HepG2 (cell line): ENCODE results near the gene PIGR. TPM values are rescaled to one million over a fixed set of nuclear protein-coding genes. Genes with fewer than 3 reads are reported as not detected.

Experiments used
- ATAC-seq: fragments of 200-7000 bp; cut with Tn5 transposase; 3 replicates; pipeline ENCODE4 v1.9.1; 2020; ENCODE audit warnings: mild to moderate bottlenecking, moderate library complexity
- BruUV-seq: library from RNA; stranded (reverse); fragments of 400-500 nt; replicated peaks from 2 replicates; lab custom pipeline; 2021; lab: Mats Ljungman, UMichigan
- CTCF ChIA-PET: fragments of 300-600 bp; formaldehyde crosslinking; extraction: SDS; loops from one replicate; lab custom pipeline; 2021; ENCODE audit warnings: low total read pairs, inconsistent platforms, low intra/inter-chr PET ratio; lab: Yijun Ruan, JAX
- POLR2A ChIA-PET: fragments of 350-600 bp; sonication (Branson Sonifier 250); formaldehyde crosslinking; loops from one replicate; lab custom pipeline; 2020; ENCODE audit warnings: antibody characterized with exemption, inconsistent platforms; lab: Yijun Ruan, JAX
- DNase-seq: peaks from one replicate; pipeline ENCODE4 v3.0.0-alpha.2; 2015; ENCODE audit warnings: low spot score
- FAIRE-seq: peaks from 3 replicates; lab custom pipeline; 2011; peaks lifted over from hg19 to GRCh38; lab: Jason Lieb, UNC
- H2AFZ ChIP-seq: one replicate; pipeline ENCODE4 v1.6.1; 2011; ENCODE audit warnings: low read length, inconsistent platforms
- H3K27ac ChIP-seq: fragments of 300-600 bp; 3 replicates; pipeline ENCODE4 v1.8.0; 2011; ENCODE audit warnings: mixed run types, mild to moderate bottlenecking, mixed read lengths, low read length, inconsistent platforms; ENCODE audit not compliant: insufficient read depth; ENCODE audit errors: extremely low read length
- H3K27me3 ChIP-seq, 2 experiments: fragments of 200-600 bp in 1 of 2; 2 replicates in 1 of 2; 3 replicates in 1 of 2; pipeline versions ENCODE4 v1.6.0 to v1.8.0; 2011; ENCODE audit warnings: low read length in 2 of 2, mild to moderate bottlenecking in 2 of 2, moderate library complexity in 2 of 2, inconsistent platforms in 1 of 2; ENCODE audit not compliant: insufficient read depth in 2 of 2, control insufficient read depth in 1 of 2
- H3K36me3 ChIP-seq, 2 experiments: fragments of 200-600 bp in 1 of 2; replicated peaks in 1 of 2; 2 replicates in 1 of 2; 3 replicates in 1 of 2; pipeline versions ENCODE4 v1.5.1 to v1.8.0; 2011; ENCODE audit warnings: low read length in 2 of 2, inconsistent platforms in 1 of 2; ENCODE audit not compliant: insufficient read depth in 2 of 2, control insufficient read depth in 1 of 2
- H3K4me1 ChIP-seq: 2 replicates; pipeline ENCODE4 v1.5.1; 2012; ENCODE audit warnings: low read length, inconsistent platforms; ENCODE audit not compliant: insufficient read depth
- H3K4me2 ChIP-seq: 2 replicates; pipeline ENCODE4 v1.6.0; 2011; ENCODE audit warnings: low read depth, low read length, inconsistent platforms
- H3K4me3 ChIP-seq, 3 experiments: fragments of 200-600 bp in 1 of 3; sonication (generic), shearing (Covaris generic) in 1 of 3; replicated peaks in 1 of 3; 2 replicates each; pipeline ENCODE4 v1.5.1; 2011 to 2016; ENCODE audit warnings: low read length in 3 of 3, inconsistent platforms in 2 of 3, low read depth in 2 of 3, mild to moderate bottlenecking in 2 of 3, control low read depth in 1 of 3, mixed read lengths in 1 of 3; ENCODE audit not compliant: insufficient read depth in 1 of 3
- H3K79me2 ChIP-seq: one replicate; pipeline ENCODE4 v1.6.1; 2011; ENCODE audit warnings: low read length, inconsistent platforms; ENCODE audit not compliant: insufficient read depth
- H3K9ac ChIP-seq: 2 replicates; pipeline ENCODE4 v1.6.0; 2011; ENCODE audit warnings: mild to moderate bottlenecking, low read depth, low read length, inconsistent platforms; ENCODE audit not compliant: insufficient read depth
- H3K9me3 ChIP-seq: 2 replicates; pipeline ENCODE4 v1.5.1; 2012; ENCODE audit warnings: mild to moderate bottlenecking, low read length
- H4K20me1 ChIP-seq: 2 replicates; pipeline ENCODE4 v1.6.0; 2011; ENCODE audit warnings: inconsistent platforms, mild to moderate bottlenecking, low read length, moderate library complexity; ENCODE audit not compliant: insufficient read depth
- KAT8 ChIP-seq: IDR thresholded peaks from 2 replicates; pipeline ENCODE4 v1.6.1; 2016; ENCODE audit warnings: missing genetic modification reagents, missing compliant biosample characterization
- KMT2A ChIP-seq: sonication (generic); formaldehyde crosslinking; IDR thresholded peaks from 2 replicates; pipeline ENCODE4 v1.4.0; 2020; ENCODE audit warnings: missing genetic modification reagents
- MBD4 ChIP-seq: IDR thresholded peaks from 2 replicates; pipeline ENCODE4 v1.6.1; 2012; ENCODE audit warnings: low read length, inconsistent platforms, borderline replicate concordance
- NFATC3 ChIP-seq: sonication (generic); formaldehyde crosslinking; IDR thresholded peaks from 2 replicates; pipeline ENCODE4 v1.5.1; 2020; ENCODE audit warnings: mild to moderate bottlenecking, missing genetic modification reagents
- PITX1 ChIP-seq: sonication (generic); formaldehyde crosslinking; IDR thresholded peaks from 2 replicates; pipeline ENCODE4 v1.5.1; 2020; ENCODE audit warnings: mild to moderate bottlenecking, missing genetic modification reagents
- POGK ChIP-seq: sonication (generic); formaldehyde crosslinking; conservative IDR thresholded peaks from 2 replicates; pipeline ENCODE4 v1.8.0; 2022; ENCODE audit warnings: mild to moderate bottlenecking, moderate library complexity, missing genetic modification reagents
- SRY ChIP-seq: sonication (generic); formaldehyde crosslinking; IDR thresholded peaks from 2 replicates; pipeline ENCODE4 v1.8.0; 2022; ENCODE audit warnings: mild to moderate bottlenecking, missing genetic modification reagents
- TFE3 ChIP-seq: IDR thresholded peaks from 2 replicates; pipeline ENCODE4 v1.6.1; 2016
- YY1 ChIP-seq: IDR thresholded peaks from 2 replicates; pipeline ENCODE4 v1.6.1; 2011; ENCODE audit warnings: low read length, low read depth, moderate library complexity, mild to moderate bottlenecking; ENCODE audit not compliant: insufficient read depth, insufficient replicate concordance
- ZBTB20 ChIP-seq: sonication (generic); formaldehyde crosslinking; IDR thresholded peaks from 2 replicates; pipeline ENCODE4 v1.8.1; 2023; ENCODE audit warnings: missing genetic modification reagents, low read depth, mild to moderate bottlenecking, borderline replicate concordance
- ZBTB39 ChIP-seq: sonication (generic); formaldehyde crosslinking; IDR thresholded peaks from 2 replicates; pipeline ENCODE4 v1.5.0; 2020; ENCODE audit warnings: missing genetic modification reagents
- ZFP90 ChIP-seq: sonication (generic); formaldehyde crosslinking; IDR thresholded peaks from 2 replicates; pipeline ENCODE4 v1.8.0; 2022; ENCODE audit warnings: missing genetic modification reagents, mild to moderate bottlenecking, inconsistent platforms, borderline replicate concordance
- ZFY ChIP-seq: sonication (generic); formaldehyde crosslinking; IDR thresholded peaks from 2 replicates; pipeline ENCODE4 v1.4.0; 2020; ENCODE audit warnings: missing genetic modification reagents
- ZNF232 ChIP-seq: sonication (generic); formaldehyde crosslinking; IDR thresholded peaks from 2 replicates; pipeline ENCODE4 v1.4.0; 2020; ENCODE audit warnings: missing genetic modification reagents, borderline replicate concordance
- ZNF567 ChIP-seq: sonication (generic); formaldehyde crosslinking; IDR thresholded peaks from 2 replicates; pipeline ENCODE4 v1.8.1; 2023; ENCODE audit warnings: mild to moderate bottlenecking, missing genetic modification reagents, borderline replicate concordance
- ZNF740 ChIP-seq: sonication (generic); formaldehyde crosslinking; IDR thresholded peaks from 2 replicates; pipeline ENCODE4 v1.4.0; 2020; ENCODE audit warnings: missing genetic modification reagents
- WGBS: methylation state at CpG from one replicate; pipeline ENCODE4 v1.1.6; 2017; ENCODE audit warnings: low lambda C conversion rate; 5-methylcytosine and 5-hydroxymethylcytosine counted together
- in situ Hi-C: cut with HindIII; loops from 2 replicates; pipeline ENCODE4 v1.10.0; 2017; ENCODE audit warnings: low pct_unique_long_range_greater_than_20kb; ENCODE audit not compliant: extremely low pct_ligation_motif_present
- intact Hi-C: fragments of 100-400 bp; cut with micrococcal nuclease; formaldehyde crosslinking; loops from one replicate; pipeline ENCODE4 v1.10.0; 2022; ENCODE audit not compliant: unreplicated experiment
- polyA plus RNA-seq, 8 experiments: library from polyadenylated mRNA; depleted of rRNA in 3 of 8; stranded (reverse) in 7 of 8; unstranded in 1 of 8; fragments of >200 nt; fragmentation: Illumina TruSeq in 4 of 8; extraction: Trizol in 4 of 8; gene quantifications; 2 replicates each; pipeline versions ENCODE4 v1.2.1 to v1.2.3, GENCODE V29; 2011 to 2016; ENCODE audit warnings: low read depth in 4 of 8, missing spikeins in 1 of 8, mixed read lengths in 1 of 8; ENCODE audit not compliant: insufficient read depth in 1 of 8
- total RNA-seq, 5 experiments: library from RNA; depleted of rRNA; stranded (reverse); fragments of >200 nt; fragmentation: Illumina TruSeq; extraction: Trizol; gene quantifications; 2 replicates each; pipeline ENCODE4 v1.2.3, GENCODE V29; 2016; ENCODE audit warnings: low read depth in 1 of 5

Gene PIGR
- total and polyA plus RNA-seq, 2 of the 13 experiments (the other 11 are each of a cell fraction or from before 2014, with no cell fraction given) = not detected

GRCh38 chr1:206892351-206892984 lies 53.8 kb downstream of the PIGR start:
- H3K27ac ChIP-seq = no peak overlapping the region
- no peak overlapping the region for H3K4me3 ChIP-seq
- H3K27me3 ChIP-seq = peaks cover 1 to 58% of the 10 kb centered on the region in 2 experiments; a peak in 4 of 5 replicates
- TF ChIP-seq ZFP90 (no peak), YY1 (no peak), ZNF740 (CRISPR knock-in tag) (no peak), PITX1 (CRISPR knock-in tag) (no peak), MBD4 (no peak), NFATC3 (CRISPR knock-in tag) (no peak), ZNF567 (CRISPR knock-in tag) (no peak), ZBTB20 (CRISPR knock-in tag) (no peak), ZFY (CRISPR knock-in tag) (no peak), KMT2A (CRISPR knock-in tag) (no peak), KAT8 (CRISPR knock-in tag) (no peak), POGK (CRISPR knock-in tag) (no peak), ZBTB39 (CRISPR knock-in tag) (no peak), TFE3 (CRISPR knock-in tag) (no peak), ZNF232 (CRISPR knock-in tag) (no peak), SRY (CRISPR knock-in tag) (no peak)
- intact Hi-C loops (no loop called here), in situ Hi-C loops (no loop called here)
- no peaks in the 10 kb centered on the region for H3K36me3 ChIP-seq
- no peaks in the 10 kb centered on the region for H3K79me2 ChIP-seq
- BruUV-seq = no TSS peak
- no peak for ATAC-seq
- no peak overlapping the region for H3K4me2 ChIP-seq
- FAIRE-seq = no peak
- H3K4me1 ChIP-seq = no peaks in the 10 kb centered on the region
- no peak overlapping the region for H3K9ac ChIP-seq
- DNase-seq = no peak
- H4K20me1 ChIP-seq = no peaks in the 10 kb centered on the region
- ChIA-PET POLR2A (no interaction called here), CTCF (no interaction called here)
- no peak overlapping the region for H2AFZ ChIP-seq
- WGBS = 4% methylated on average over 3 of the region's 3 CpGs
- H3K9me3 ChIP-seq = no peaks in the 10 kb centered on the region
